Measurements from ENCODE around the gene EPHA8. TPM values are rescaled to one million over a fixed set of nuclear protein-coding genes. Genes with fewer than 3 reads are reported as not detected.
A peak's percentile ranks its signal among the peaks of the same experiment; 100 is the strongest.

Gene EPHA8
- total and polyA plus RNA-seq, 9 of the 15 experiments (the other 6 are each of a cell fraction or from before 2014, with no cell fraction given) = not detected

GRCh38 chr1:22600071-22600816, 37.0 kb downstream of the EPHA8 start (continued):
- TF ChIP-seq ZNF318 (IDR thresholded peaks at IDR 0.05; ENCODE audit: borderline replicate concordance in 1 of 2, low read depth in 1 of 2) (no peak), KDM5B (IDR thresholded peaks at IDR 0.05; ENCODE audit: insufficient replicate concordance, low read depth, low read length) (no peak), ZNF23 (CRISPR knock-in tag; IDR thresholded peaks at IDR 0.05) (no peak), HBP1 (CRISPR knock-in tag; IDR thresholded peaks at IDR 0.05) (0 out of 2 replicates have a peak, but pooled peaks have one; percentile 65), L3MBTL2 (IDR thresholded peaks at IDR 0.05) (peak; percentile 38; the same call in 1 of the 2 replicates), CBX3 (IDR thresholded peaks at IDR 0.05; ENCODE audit: borderline replicate concordance in 1 of 2, low read length in 2 of 2) (no peak), NFIX (CRISPR knock-in tag; IDR thresholded peaks at IDR 0.05; ENCODE audit: low read depth) (no peak), HINFP (tag; conservative IDR thresholded peaks at IDR 0.05; ENCODE audit: low read depth) (peak; percentile 40; the same call in 1 of the 2 replicates), ARID2 (IDR thresholded peaks at IDR 0.05) (no peak), LARP7 (IDR thresholded peaks at IDR 0.05) (0 out of 2 replicates have a peak, but pooled peaks have one; percentile 39), TBL1XR1 (IDR thresholded peaks at IDR 0.05; ENCODE audit: low read length in 2 of 2) (no peak), ZNF764 (CRISPR knock-in tag; IDR thresholded peaks at IDR 0.05; ENCODE audit: low read depth) (no peak), OTX1 (CRISPR knock-in tag; IDR thresholded peaks at IDR 0.05) (peak; percentile 64; the same call in 1 of the 2 replicates), ZNF124 (CRISPR knock-in tag; IDR thresholded peaks at IDR 0.05) (no peak), GTF2E2 (tag; IDR thresholded peaks at IDR 0.05) (no peak)

Measured in K562 (cell line).